KMS-11 (cell line): Measurements from ENCODE around the gene ACOT12.
"Not testable (repeated sequence)": the region's sequence is repeated elsewhere in the genome, so short reads cannot be mapped to it uniquely, and the experiment has no call there.

Experiments used
- H2AFZ ChIP-seq: fragments of 200-600 bp; sonication (generic); 2 replicates; pipeline ENCODE4 v1.6.1; 2016; ENCODE audit warnings: antibody characterized with exemption, mixed run types, low read depth
- H3K27ac ChIP-seq: fragments of 200-600 bp; sonication (generic); 2 replicates; pipeline ENCODE4 v1.6.1; 2016; ENCODE audit warnings: mild to moderate bottlenecking, mixed run types
- H3K27me3 ChIP-seq: fragments of 200-600 bp; sonication (generic); 2 replicates; pipeline ENCODE4 v1.6.1; 2017; ENCODE audit warnings: mild to moderate bottlenecking, low read depth, mixed run types, moderate library complexity; ENCODE audit not compliant: insufficient read depth
- H3K36me3 ChIP-seq: fragments of 200-600 bp; sonication (generic); 2 replicates; pipeline ENCODE4 v1.6.1; 2017; ENCODE audit warnings: mild to moderate bottlenecking, mixed run types; ENCODE audit not compliant: insufficient read depth
- H3K4me1 ChIP-seq: fragments of 200-600 bp; sonication (generic); 2 replicates; pipeline ENCODE4 v1.6.1; 2016; ENCODE audit warnings: mild to moderate bottlenecking, low read depth, mixed run types; ENCODE audit not compliant: poor library complexity, severe bottlenecking
- H3K4me2 ChIP-seq: fragments of 200-600 bp; sonication (generic); 2 replicates; pipeline ENCODE4 v1.7.0; 2016; ENCODE audit warnings: mild to moderate bottlenecking, mixed run types
- H3K4me3 ChIP-seq: fragments of 200-600 bp; sonication (generic); IDR thresholded peaks from 2 replicates; pipeline ENCODE4 v1.6.1; 2017; ENCODE audit warnings: low read depth, low read length, mixed read lengths; ENCODE audit not compliant: insufficient read depth
- H3K79me2 ChIP-seq: fragments of 200-600 bp; sonication (generic); 2 replicates; pipeline ENCODE4 v1.6.1; 2016; ENCODE audit warnings: low read depth, mixed run types; ENCODE audit not compliant: insufficient read depth
- H3K9ac ChIP-seq: fragments of 200-600 bp; sonication (generic); 2 replicates; pipeline ENCODE4 v1.6.1; 2016; ENCODE audit warnings: mild to moderate bottlenecking, mixed run types
- H4K20me1 ChIP-seq: fragments of 200-600 bp; sonication (generic); 2 replicates; pipeline ENCODE4 v1.6.1; 2016; ENCODE audit warnings: mild to moderate bottlenecking, mixed run types; ENCODE audit not compliant: insufficient read depth
- TF ChIP-seq, protein P1 (sequence below): fragments of 200-600 bp; sonication (generic); conservative IDR thresholded peaks from 2 replicates; pipeline ENCODE4 v1.6.1; 2017; ENCODE audit warnings: low read depth, mild to moderate bottlenecking, antibody characterized with exemption, low read length, moderate library complexity, mixed read lengths

Gene ACOT12

DNA sequence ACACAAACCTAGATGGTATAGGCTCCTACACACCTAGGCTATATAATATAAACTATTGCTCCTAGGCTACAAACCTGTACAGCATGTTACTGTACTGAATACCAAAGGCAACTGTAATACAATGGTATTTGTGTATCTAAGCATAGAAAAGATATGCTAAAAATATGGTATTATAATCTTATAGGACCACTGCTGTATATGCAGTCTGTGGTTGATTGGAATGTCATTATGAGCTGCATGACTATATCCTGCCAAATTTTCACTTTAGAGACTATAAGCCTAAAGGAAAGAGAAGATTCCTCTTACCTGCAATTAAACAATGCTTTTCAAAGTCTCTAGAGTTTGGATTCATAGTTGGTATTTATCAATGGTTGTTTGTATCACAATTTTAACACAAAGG lies 24.7 kb upstream of the ACOT12 start:
- H3K36me3 ChIP-seq = peaks cover 3% of the 10 kb centered on the region; the same call in 1 of the 2 replicates
- H3K4me2 ChIP-seq = no peak overlapping the region
- H3K27me3 ChIP-seq = no peaks in the 10 kb centered on the region
- no peak overlapping the region for H3K4me3 ChIP-seq
- H3K27ac ChIP-seq = no peak overlapping the region
- H2AFZ ChIP-seq = no peak overlapping the region
- no peak overlapping the region for H3K9ac ChIP-seq
- no peaks in the 10 kb centered on the region for H3K4me1 ChIP-seq
- H3K79me2 ChIP-seq = no peaks in the 10 kb centered on the region
- no peaks in the 10 kb centered on the region for H4K20me1 ChIP-seq
- TF ChIP-seq, protein P1, sequence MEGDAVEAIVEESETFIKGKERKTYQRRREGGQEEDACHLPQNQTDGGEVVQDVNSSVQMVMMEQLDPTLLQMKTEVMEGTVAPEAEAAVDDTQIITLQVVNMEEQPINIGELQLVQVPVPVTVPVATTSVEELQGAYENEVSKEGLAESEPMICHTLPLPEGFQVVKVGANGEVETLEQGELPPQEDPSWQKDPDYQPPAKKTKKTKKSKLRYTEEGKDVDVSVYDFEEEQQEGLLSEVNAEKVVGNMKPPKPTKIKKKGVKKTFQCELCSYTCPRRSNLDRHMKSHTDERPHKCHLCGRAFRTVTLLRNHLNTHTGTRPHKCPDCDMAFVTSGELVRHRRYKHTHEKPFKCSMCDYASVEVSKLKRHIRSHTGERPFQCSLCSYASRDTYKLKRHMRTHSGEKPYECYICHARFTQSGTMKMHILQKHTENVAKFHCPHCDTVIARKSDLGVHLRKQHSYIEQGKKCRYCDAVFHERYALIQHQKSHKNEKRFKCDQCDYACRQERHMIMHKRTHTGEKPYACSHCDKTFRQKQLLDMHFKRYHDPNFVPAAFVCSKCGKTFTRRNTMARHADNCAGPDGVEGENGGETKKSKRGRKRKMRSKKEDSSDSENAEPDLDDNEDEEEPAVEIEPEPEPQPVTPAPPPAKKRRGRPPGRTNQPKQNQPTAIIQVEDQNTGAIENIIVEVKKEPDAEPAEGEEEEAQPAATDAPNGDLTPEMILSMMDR = no peak

DNA sequence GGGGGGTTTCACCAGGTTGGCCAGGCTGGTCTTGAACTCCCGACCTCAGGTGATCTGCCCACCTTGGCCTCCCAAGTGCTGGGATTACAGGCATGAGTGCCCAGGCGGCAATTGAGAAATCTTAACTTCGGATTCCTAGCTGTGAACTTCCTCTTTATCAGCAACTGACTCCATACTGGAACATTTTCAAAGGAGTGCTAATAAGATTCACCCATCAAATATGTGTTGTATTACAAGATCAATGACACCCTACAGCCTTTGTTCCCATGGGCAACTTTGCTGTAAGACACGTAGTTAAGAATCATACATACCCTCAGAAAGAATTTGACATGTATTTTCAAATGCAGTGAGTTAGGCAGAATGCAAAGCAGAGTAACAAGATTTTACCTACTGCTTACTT lies 23.1 kb upstream of the ACOT12 start:
- no peaks in the 10 kb centered on the region for H3K27me3 ChIP-seq

DNA sequence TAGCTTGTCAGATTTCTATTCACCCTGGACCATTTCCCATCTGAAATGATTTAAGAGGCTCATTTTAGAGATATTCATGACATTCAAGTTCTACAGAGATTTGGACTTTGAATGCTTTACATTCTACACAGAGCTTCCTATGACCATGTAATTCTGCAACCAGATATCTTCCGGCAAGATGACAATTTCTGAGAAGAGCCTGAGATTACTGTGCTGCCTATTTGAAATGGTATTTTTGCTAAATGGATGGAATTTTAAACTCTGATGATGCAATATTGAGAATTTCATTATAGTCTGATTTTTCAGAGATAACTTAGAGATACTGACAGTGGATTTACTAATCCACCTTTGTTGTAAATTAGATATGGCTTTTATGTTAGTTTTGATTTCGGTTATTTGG lies 16.0 kb upstream of the ACOT12 start:
- Histone ChIP-seq H3K36me3 (0 out of 2 replicates have a peak, but pooled peaks cover 3% of the 10 kb centered on the region), H3K4me3 (no peak overlapping the region), H4K20me1 (no peaks in the 10 kb centered on the region), H3K4me1 (no peaks in the 10 kb centered on the region), H3K9ac (no peak overlapping the region), H3K79me2 (no peaks in the 10 kb centered on the region), H3K27ac (no peak overlapping the region), H3K27me3 (no peaks in the 10 kb centered on the region), H2AFZ (no peak overlapping the region), H3K4me2 (no peak overlapping the region)
- TF ChIP-seq, protein P1 = no peak

More for the DNA sequence above, 23.1 kb upstream of the ACOT12 start:
- no peaks in the 10 kb centered on the region for H3K79me2 ChIP-seq
- no peak overlapping the region for H3K9ac ChIP-seq
- no peak overlapping the region for H3K4me3 ChIP-seq
- TF ChIP-seq, protein P1 = no peak
- H3K27ac ChIP-seq = no peak overlapping the region
- no peaks in the 10 kb centered on the region for H3K4me1 ChIP-seq
- no peaks in the 10 kb centered on the region for H4K20me1 ChIP-seq
- peaks cover 3% of the 10 kb centered on the region; the same call in 1 of the 2 replicates for H3K36me3 ChIP-seq
- no peak overlapping the region for H3K4me2 ChIP-seq
- H2AFZ ChIP-seq = no peak overlapping the region

DNA sequence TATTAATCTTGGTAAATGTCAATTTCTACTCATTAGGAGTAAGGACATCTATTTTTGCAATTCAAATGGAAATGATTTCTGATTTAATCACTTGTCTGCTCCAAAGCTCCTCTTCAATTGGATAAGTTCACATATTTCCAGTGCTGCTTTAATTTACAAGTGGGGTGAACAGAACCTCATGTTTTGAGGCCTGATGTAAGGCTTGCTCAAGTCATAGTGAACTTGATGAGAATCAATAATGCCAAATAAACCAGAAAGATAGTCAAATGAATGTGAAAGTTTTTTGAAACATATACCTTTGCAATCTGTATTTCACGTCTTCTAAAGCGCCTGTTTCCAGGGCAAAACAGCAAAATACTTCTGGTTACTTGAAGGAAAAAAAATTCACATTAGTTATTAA lies 15.4 kb upstream of the ACOT12 start:
- no peak overlapping the region for H2AFZ ChIP-seq
- no peak overlapping the region for H3K4me3 ChIP-seq
- TF ChIP-seq, protein P1 = no peak
- no peaks in the 10 kb centered on the region for H4K20me1 ChIP-seq
- H3K4me1 ChIP-seq = no peaks in the 10 kb centered on the region
- H3K9ac ChIP-seq = no peak overlapping the region
- H3K79me2 ChIP-seq = no peaks in the 10 kb centered on the region
- H3K4me2 ChIP-seq = no peak overlapping the region
- no peaks in the 10 kb centered on the region for H3K27me3 ChIP-seq
- H3K36me3 ChIP-seq = 0 out of 2 replicates have a peak, but pooled peaks cover 3% of the 10 kb centered on the region
- no peak overlapping the region for H3K27ac ChIP-seq

DNA sequence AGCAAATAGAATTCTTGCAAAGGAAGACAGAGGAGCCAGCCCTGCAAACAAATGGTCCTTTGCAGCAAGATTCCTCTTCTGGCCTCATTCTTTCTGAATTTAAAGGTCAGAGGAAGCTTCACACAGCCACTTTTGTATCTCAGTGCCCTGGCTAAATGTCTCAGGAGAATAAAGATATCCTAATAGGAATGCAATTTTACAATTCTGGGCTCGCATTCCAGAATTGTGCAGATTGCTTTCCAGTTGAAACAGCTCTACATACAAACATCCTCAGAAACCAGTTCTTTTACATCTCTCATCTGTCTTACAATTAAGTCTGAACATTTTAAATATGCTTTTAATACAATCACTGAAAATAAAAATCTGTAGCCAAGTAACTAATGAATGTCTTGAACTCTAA lies 14.6 kb upstream of the ACOT12 start:
- Histone ChIP-seq H2AFZ (no peak overlapping the region), H3K4me2 (no peak overlapping the region), H4K20me1 (no peaks in the 10 kb centered on the region), H3K79me2 (no peaks in the 10 kb centered on the region), H3K9ac (no peak overlapping the region), H3K4me3 (no peak overlapping the region), H3K27ac (no peak overlapping the region), H3K27me3 (no peaks in the 10 kb centered on the region), H3K36me3 (no peaks in the 10 kb centered on the region), H3K4me1 (no peaks in the 10 kb centered on the region)
- TF ChIP-seq, protein P1 = no peak

DNA sequence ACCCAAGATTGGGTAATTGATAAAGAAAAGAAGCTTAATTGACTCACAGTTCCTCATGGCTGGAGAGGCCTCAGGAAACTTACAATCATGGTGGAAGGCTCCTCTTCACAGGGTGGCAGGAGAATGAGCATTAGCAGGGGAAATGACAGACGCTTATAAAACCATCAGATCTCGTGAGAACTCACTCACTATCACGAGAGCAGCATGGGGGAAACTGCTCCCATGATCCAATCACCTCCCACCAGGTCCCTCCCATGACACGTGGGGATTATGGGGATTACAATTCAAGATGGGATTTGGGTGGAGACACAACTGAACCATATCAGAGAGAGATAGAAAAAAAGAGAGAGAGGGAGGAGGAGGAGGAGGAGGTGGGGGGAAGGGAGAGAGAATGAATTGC lies 13.9 kb upstream of the ACOT12 start:
- not testable (repeated sequence) for H3K4me2 ChIP-seq, H2AFZ ChIP-seq, H3K79me2 ChIP-seq, H3K4me3 ChIP-seq, H3K27me3 ChIP-seq, H3K4me1 ChIP-seq, H3K9ac ChIP-seq, H3K27ac ChIP-seq, H3K36me3 ChIP-seq, H4K20me1 ChIP-seq
